ENCODE measurements around the gene LRMDA. TPM values are rescaled to one million over a fixed set of nuclear protein-coding genes. Genes with fewer than 3 reads are reported as not detected.

LRMDA gene
- total RNA-seq, 1 donor from 2014 or later, result 0.96 TPM

GRCh38 chr10:76073524-76073923 is 642.1 kb downstream of the LRMDA start:
- intact Hi-C loops (cut with DNase I), result no loop called here
- Histone ChIP-seq H3K27ac (no peak overlapping the region), H3K27me3 (no peaks in the 10 kb centered on the region), H3K9me3 (no peaks in the 10 kb centered on the region), H3K4me3 (no peak overlapping the region), H3K36me3 (no peaks in the 10 kb centered on the region), H3K4me1 (peaks cover 4 to 12% of the 10 kb centered on the region in 2 donors)
- DNase-seq (ENCODE audit: low spot score in 2 of 2), result no peak
- TF ChIP-seq CTCF (IDR thresholded peaks at IDR 0.05), result no peak

GRCh38 chr10:76074659-76075058 is 643.2 kb downstream of the LRMDA start:
- no peak for TF ChIP-seq CTCF (IDR thresholded peaks at IDR 0.05)
- Histone ChIP-seq H3K4me1 (peaks cover 4 to 12% of the 10 kb centered on the region in 2 donors), H3K27ac (no peak overlapping the region), H3K4me3 (no peak overlapping the region), H3K27me3 (no peaks in the 10 kb centered on the region), H3K36me3 (no peaks in the 10 kb centered on the region), H3K9me3 (no peaks in the 10 kb centered on the region)
- intact Hi-C loops (cut with DNase I), result no loop called here
- no peak for DNase-seq (ENCODE audit: low spot score in 2 of 2)

- no peak for TF ChIP-seq CTCF (IDR thresholded peaks at IDR 0.05)
- Histone ChIP-seq H3K27ac (no peak overlapping the region), H3K36me3 (no peaks in the 10 kb centered on the region), H3K4me3 (no peak overlapping the region), H3K27me3 (no peaks in the 10 kb centered on the region), H3K4me1 (peaks cover 0 to 3% of the 10 kb centered on the region in 2 donors), H3K9me3 (no peaks in the 10 kb centered on the region)
- DNase-seq (ENCODE audit: low spot score in 2 of 2), result no peak
- intact Hi-C loops (cut with DNase I), result no loop called here
Measured at GRCh38 chr10:76080451-76080850, 649.0 kb downstream of the LRMDA start.

GRCh38 chr10:76080991-76081390 is 649.6 kb downstream of the LRMDA start:
- Histone ChIP-seq H3K4me1 (peaks cover 0 to 4% of the 10 kb centered on the region in 2 donors), H3K9me3 (no peaks in the 10 kb centered on the region), H3K36me3 (no peaks in the 10 kb centered on the region), H3K27ac (no peak overlapping the region), H3K27me3 (no peaks in the 10 kb centered on the region), H3K4me3 (no peak overlapping the region)
- DNase-seq (ENCODE audit: low spot score in 2 of 2), result no peak
- no peak for TF ChIP-seq CTCF (IDR thresholded peaks at IDR 0.05)
- intact Hi-C loops (cut with DNase I), result no loop called here

GRCh38 chr10:76082232-76082631 is 650.8 kb downstream of the LRMDA start:
- Histone ChIP-seq H3K36me3 (no peaks in the 10 kb centered on the region), H3K9me3 (no peaks in the 10 kb centered on the region), H3K27me3 (no peaks in the 10 kb centered on the region), H3K4me1 (peaks cover 0 to 7% of the 10 kb centered on the region in 2 donors), H3K27ac (no peak overlapping the region), H3K4me3 (no peak overlapping the region)
- TF ChIP-seq CTCF (IDR thresholded peaks at IDR 0.05), result no peak
- intact Hi-C loops (cut with DNase I), result no loop called here
- DNase-seq (ENCODE audit: low spot score in 2 of 2), result no peak

GRCh38 chr10:76082956-76083355 is 651.5 kb downstream of the LRMDA start:
- H3K9me3 ChIP-seq, result no peaks in the 10 kb centered on the region
- peaks cover 0 to 7% of the 10 kb centered on the region in 2 donors for H3K4me1 ChIP-seq
- no peaks in the 10 kb centered on the region for H3K36me3 ChIP-seq
- TF ChIP-seq CTCF (IDR thresholded peaks at IDR 0.05), result no peak
- no peak for DNase-seq (ENCODE audit: low spot score in 2 of 2)
- intact Hi-C loops (cut with DNase I), result no loop called here
- H3K27ac ChIP-seq, result no peak overlapping the region
- no peaks in the 10 kb centered on the region for H3K27me3 ChIP-seq
- no peak overlapping the region for H3K4me3 ChIP-seq

Measured in ascending aorta (tissue), 2 donors.